Tibial artery (tissue), 4 donors: ENCODE results near the gene MOSPD2.

Experiments
- DNase-seq, 2 donors: peaks; one replicate each; pipeline ENCODE4 v3.0.0-alpha.2; 2019
- H3K27ac ChIP-seq, 2 donors: fragments of 200-600 bp; sonication (generic) in 1 of 2; 1 replicate in 1 of 2; 2 replicates in 1 of 2; pipeline ENCODE4 v1.5.1; 2018 to 2019; ENCODE audit warnings: mild to moderate bottlenecking in 1 of 2
- H3K27me3 ChIP-seq, 2 donors: fragments of 200-600 bp; sonication (generic) in 1 of 2; one replicate each; pipeline versions ENCODE4 v1.5.1 to v1.6.0; 2016 to 2019
- H3K36me3 ChIP-seq, 3 donors: fragments of 200-600 bp; sonication (generic) in 2 of 3; one replicate each; pipeline ENCODE4 v1.5.1; 2016 to 2019; ENCODE audit warnings: mild to moderate bottlenecking in 2 of 3
- H3K4me1 ChIP-seq, 4 donors: fragments of 200-600 bp; sonication (generic) in 2 of 4; 1 replicate in 3 of 4; 2 replicates in 1 of 4; pipeline ENCODE4 v1.5.1; 2016 to 2019
- H3K4me3 ChIP-seq, 2 donors: fragments of 200-600 bp; sonication (generic) in 1 of 2; 1 replicate in 1 of 2; 2 replicates in 1 of 2; pipeline ENCODE4 v1.5.1; 2018 to 2019; ENCODE audit warnings: mild to moderate bottlenecking in 2 of 2
- H3K9me3 ChIP-seq, 3 donors: fragments of 200-600 bp; sonication (generic) in 1 of 3; one replicate each; pipeline ENCODE4 v1.5.1; 2016 to 2019
- intact Hi-C: fragments of 100-400 bp; cut with DNase I; formaldehyde crosslinking; loops from one replicate; pipeline ENCODE4 v1.15.0; 2023; ENCODE audit warnings: low total_unique reads
- TF ChIP-seq, protein P1 (sequence below), 2 experiments: fragments of 200-600 bp in 1 of 2; fragments of 450-650 bp in 1 of 2; IDR thresholded peaks; one replicate each; pipeline ENCODE4 v1.5.1; 2017 to 2019; ENCODE audit warnings: antibody characterized with exemption in 2 of 2, mild to moderate bottlenecking in 1 of 2, moderate library complexity in 1 of 2

Gene MOSPD2

DNA sequence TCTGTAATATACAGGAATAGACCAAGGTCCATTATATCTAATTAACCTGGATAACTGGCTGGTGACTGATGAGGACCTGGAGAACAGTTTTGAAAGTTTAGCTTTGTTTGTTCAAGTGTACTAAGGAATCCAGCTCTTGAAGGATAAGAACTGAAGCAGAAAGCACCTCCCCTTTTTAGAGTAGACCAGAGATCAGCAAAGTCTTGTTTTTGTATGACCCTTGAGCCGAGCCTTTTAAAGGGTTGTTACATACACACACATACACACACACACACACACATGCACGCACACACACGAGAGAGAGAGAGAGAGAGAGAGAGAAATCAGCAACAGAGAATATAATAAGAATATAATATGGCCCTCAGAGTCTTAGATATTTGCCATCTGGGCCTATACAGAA is 13.0 kb downstream of the MOSPD2 start:
- no peaks in the 10 kb centered on the region for H3K4me1 ChIP-seq
- no peak overlapping the region for H3K4me3 ChIP-seq
- intact Hi-C loops: no loop called here
- TF ChIP-seq, protein P1, sequence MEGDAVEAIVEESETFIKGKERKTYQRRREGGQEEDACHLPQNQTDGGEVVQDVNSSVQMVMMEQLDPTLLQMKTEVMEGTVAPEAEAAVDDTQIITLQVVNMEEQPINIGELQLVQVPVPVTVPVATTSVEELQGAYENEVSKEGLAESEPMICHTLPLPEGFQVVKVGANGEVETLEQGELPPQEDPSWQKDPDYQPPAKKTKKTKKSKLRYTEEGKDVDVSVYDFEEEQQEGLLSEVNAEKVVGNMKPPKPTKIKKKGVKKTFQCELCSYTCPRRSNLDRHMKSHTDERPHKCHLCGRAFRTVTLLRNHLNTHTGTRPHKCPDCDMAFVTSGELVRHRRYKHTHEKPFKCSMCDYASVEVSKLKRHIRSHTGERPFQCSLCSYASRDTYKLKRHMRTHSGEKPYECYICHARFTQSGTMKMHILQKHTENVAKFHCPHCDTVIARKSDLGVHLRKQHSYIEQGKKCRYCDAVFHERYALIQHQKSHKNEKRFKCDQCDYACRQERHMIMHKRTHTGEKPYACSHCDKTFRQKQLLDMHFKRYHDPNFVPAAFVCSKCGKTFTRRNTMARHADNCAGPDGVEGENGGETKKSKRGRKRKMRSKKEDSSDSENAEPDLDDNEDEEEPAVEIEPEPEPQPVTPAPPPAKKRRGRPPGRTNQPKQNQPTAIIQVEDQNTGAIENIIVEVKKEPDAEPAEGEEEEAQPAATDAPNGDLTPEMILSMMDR (IDR thresholded peaks at IDR 0.05): no peak
- H3K27ac ChIP-seq: no peak overlapping the region
- H3K9me3 ChIP-seq: no peaks in the 10 kb centered on the region
- H3K36me3 ChIP-seq: no peaks in the 10 kb centered on the region
- H3K27me3 ChIP-seq: no peaks in the 10 kb centered on the region
- DNase-seq: no peak

DNA sequence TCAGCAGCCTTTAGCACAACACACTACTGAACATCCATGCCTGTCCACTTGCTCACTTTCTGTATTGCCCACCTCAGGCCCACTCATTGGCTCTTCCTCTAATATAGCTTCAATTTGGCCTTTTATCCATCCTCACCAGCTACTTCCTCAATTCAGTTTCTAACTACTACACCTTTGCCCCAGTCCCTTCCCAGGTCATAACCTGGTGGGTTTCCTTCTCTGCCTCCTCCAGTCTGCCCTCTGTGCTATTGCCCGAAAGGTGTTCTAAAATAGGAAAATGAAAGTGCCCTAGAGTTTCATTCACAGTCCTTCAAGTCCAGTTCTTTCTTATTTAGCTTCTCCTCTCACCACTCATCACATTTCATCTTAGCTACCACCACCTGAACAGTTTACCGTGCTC is 23.1 kb downstream of the MOSPD2 start:
- no peak overlapping the region for H3K4me3 ChIP-seq
- TF ChIP-seq, protein P1 (IDR thresholded peaks at IDR 0.05): no peak
- intact Hi-C loops: no loop called here
- DNase-seq: no peak
- H3K4me1 ChIP-seq: peaks cover 0 to 8% (median 0%) of the 10 kb centered on the region in 4 donors
- no peak overlapping the region for H3K27ac ChIP-seq
- H3K36me3 ChIP-seq: peaks cover 0 to 7% (median 0%) of the 10 kb centered on the region in 3 donors
- no peaks in the 10 kb centered on the region for H3K9me3 ChIP-seq
- H3K27me3 ChIP-seq: no peaks in the 10 kb centered on the region

DNA sequence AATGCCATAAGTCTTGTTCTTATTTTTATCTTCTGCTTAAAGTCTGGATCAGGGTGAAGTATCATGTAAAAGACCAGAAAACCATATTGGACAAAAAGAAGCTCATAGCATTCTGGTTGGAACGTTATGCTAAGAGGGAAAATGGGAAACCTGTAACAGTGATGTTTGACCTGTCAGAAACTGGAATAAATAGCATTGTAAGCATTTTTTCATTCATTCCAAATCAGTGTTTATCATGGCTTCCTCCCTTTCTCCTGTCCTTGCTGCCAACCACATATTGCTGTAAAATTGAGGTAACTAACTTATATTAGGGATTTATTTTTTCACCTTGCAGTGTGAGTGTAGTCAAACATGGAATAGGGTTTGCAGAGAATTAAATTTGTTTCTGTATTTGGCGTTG is 23.8 kb downstream of the MOSPD2 start:
- Histone ChIP-seq H3K4me3 (no peak overlapping the region), H3K36me3 (peaks cover 0 to 7% (median 0%) of the 10 kb centered on the region in 3 donors), H3K4me1 (peaks cover 0 to 8% (median 0%) of the 10 kb centered on the region in 4 donors), H3K27me3 (no peaks in the 10 kb centered on the region), H3K27ac (no peak overlapping the region), H3K9me3 (no peaks in the 10 kb centered on the region)
- TF ChIP-seq, protein P1 (IDR thresholded peaks at IDR 0.05): no peak
- DNase-seq: no peak
- intact Hi-C loops: no loop called here

DNA sequence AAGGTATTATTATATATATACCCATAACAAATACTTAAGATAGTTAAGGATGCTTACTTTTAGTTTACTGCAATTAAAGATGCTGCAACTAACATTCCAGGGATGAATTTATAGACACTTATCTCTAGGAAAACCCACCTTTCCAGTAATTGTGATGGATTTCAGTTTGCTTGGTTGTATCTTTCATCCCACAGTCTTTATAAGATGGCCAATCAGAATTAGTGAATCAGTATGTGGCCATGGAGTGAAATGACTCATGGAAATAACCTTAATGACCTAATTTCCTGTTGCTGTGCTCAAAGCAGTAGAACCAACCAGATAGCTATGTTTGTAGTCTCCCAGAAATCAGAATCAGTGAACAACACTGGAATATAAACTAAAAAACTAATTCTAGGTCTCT is 26.4 kb downstream of the MOSPD2 start:
- Histone ChIP-seq H3K27ac (no peak overlapping the region), H3K36me3 (peaks cover 0 to 7% (median 0%) of the 10 kb centered on the region in 3 donors), H3K27me3 (no peaks in the 10 kb centered on the region), H3K4me3 (no peak overlapping the region), H3K9me3 (no peaks in the 10 kb centered on the region), H3K4me1 (peaks cover 0 to 8% (median 0%) of the 10 kb centered on the region in 4 donors)
- intact Hi-C loops: no loop called here
- no peak for DNase-seq
- TF ChIP-seq, protein P1 (IDR thresholded peaks at IDR 0.05): no peak

DNA sequence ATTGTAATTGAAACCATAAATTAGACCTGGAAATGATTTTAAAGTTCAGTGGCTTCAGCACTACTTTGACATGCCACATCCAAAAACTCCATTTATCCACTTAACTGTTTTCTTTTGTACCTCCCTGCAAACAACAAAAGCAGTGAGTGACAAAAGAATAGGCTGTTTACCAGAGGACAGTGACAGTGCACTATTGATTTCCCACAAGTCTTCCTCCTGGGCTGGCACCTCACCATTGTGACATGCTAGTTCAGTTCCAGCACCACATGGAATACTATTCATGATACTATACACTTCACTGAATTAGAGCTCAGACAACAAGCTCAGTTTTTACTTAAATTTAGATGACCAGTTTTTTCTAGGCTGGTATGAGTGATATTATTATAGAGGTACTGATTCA is 29.3 kb downstream of the MOSPD2 start:
- Histone ChIP-seq H3K4me3 (no peak overlapping the region), H3K36me3 (no peaks in the 10 kb centered on the region), H3K27ac (no peak overlapping the region), H3K9me3 (no peaks in the 10 kb centered on the region), H3K4me1 (peaks cover 0 to 8% (median 0%) of the 10 kb centered on the region in 4 donors), H3K27me3 (no peaks in the 10 kb centered on the region)
- intact Hi-C loops: no loop called here
- DNase-seq: no peak
- TF ChIP-seq, protein P1 (IDR thresholded peaks at IDR 0.05): no peak

DNA sequence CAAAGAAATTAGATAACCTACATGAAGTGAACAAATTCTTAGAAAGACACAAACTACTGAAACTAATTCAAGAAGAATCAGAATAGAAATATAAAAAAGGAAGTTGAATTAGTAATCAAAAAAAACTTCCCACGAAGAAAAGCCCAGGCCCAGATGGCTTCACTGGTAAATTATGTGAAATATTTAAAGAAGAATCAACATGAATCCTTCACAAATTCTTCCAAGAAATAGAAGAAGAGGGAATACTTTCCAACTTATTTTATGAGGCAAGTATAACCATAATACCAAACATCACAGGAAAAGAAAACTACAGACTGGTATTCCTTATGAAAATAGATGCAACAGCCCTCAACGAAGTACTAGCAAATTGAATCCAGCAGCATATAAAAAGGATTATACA is 30.7 kb downstream of the MOSPD2 start:
- Histone ChIP-seq H3K36me3 (no peaks in the 10 kb centered on the region), H3K27ac (no peak overlapping the region), H3K9me3 (no peaks in the 10 kb centered on the region), H3K27me3 (no peaks in the 10 kb centered on the region), H3K4me1 (peaks cover 0 to 8% (median 0%) of the 10 kb centered on the region in 4 donors), H3K4me3 (no peak overlapping the region)
- intact Hi-C loops: no loop called here
- no peak for DNase-seq
- TF ChIP-seq, protein P1 (IDR thresholded peaks at IDR 0.05): no peak
